Measurements from ENCODE around the gene NBAS.

NBAS gene

DNA sequence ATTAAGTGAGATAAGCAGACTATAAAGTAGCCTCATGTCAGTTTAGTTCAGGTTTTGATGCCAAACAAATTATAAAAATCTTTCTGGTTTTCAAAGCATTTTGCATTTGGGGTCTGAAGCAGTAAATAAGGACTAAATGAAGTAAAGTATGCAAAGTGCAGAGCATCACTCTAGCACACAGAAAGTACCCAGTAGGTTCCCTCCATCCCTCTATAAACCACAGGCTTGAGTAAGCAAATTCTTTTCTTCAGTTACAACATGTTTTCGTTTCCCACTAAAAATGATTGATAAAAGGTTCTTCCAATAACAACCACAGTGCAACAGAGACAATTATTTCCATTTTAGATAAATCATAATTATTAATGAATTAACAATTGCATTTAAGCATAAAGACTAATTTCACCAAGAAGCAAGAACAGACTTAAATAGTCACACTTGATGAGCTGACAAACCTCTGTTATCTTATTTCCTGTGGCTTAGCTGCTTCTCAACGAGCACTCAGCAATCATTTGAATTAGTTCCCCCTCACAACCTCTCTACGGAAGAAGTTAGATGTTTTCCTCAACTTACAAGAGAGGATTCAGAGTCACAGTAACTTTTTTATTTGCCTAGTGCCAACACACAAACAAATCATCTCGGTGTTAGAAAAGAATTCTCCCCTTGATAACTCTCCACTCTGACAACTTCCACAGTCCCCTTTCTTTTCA is 249.8 kb downstream of the NBAS start:
- no peaks in the 10 kb centered on the region for H3K4me1 ChIP-seq (ENCODE audit: low read length)
- TF ChIP-seq EZH2phosphoT487 (IDR thresholded peaks at IDR 0.05; ENCODE audit: low read depth) = no peak
- TF ChIP-seq, protein P1, sequence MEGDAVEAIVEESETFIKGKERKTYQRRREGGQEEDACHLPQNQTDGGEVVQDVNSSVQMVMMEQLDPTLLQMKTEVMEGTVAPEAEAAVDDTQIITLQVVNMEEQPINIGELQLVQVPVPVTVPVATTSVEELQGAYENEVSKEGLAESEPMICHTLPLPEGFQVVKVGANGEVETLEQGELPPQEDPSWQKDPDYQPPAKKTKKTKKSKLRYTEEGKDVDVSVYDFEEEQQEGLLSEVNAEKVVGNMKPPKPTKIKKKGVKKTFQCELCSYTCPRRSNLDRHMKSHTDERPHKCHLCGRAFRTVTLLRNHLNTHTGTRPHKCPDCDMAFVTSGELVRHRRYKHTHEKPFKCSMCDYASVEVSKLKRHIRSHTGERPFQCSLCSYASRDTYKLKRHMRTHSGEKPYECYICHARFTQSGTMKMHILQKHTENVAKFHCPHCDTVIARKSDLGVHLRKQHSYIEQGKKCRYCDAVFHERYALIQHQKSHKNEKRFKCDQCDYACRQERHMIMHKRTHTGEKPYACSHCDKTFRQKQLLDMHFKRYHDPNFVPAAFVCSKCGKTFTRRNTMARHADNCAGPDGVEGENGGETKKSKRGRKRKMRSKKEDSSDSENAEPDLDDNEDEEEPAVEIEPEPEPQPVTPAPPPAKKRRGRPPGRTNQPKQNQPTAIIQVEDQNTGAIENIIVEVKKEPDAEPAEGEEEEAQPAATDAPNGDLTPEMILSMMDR (IDR thresholded peaks at IDR 0.05; ENCODE audit: low read depth, low read length) = no peak
- H3K9me3 ChIP-seq (ENCODE audit: insufficient read depth, low read length) = no peaks in the 10 kb centered on the region
- H3K36me3 ChIP-seq (replicated peaks; ENCODE audit: low read depth, low read length) = peaks cover 5% of the 10 kb centered on the region
- no peaks in the 10 kb centered on the region for H3K79me2 ChIP-seq (ENCODE audit: low read length)
- no peaks in the 10 kb centered on the region for H4K20me1 ChIP-seq (ENCODE audit: insufficient read depth, low read length)
- H3K27me3 ChIP-seq (ENCODE audit: low read depth, low read length) = no peaks in the 10 kb centered on the region
- no peak overlapping the region for H3K27ac ChIP-seq (ENCODE audit: low read length)
- H3K4me3 ChIP-seq (ENCODE audit: low read length) = no peak overlapping the region
- H2AFZ ChIP-seq (ENCODE audit: low read depth, low read length) = no peak overlapping the region
- no peak overlapping the region for H3K9ac ChIP-seq (ENCODE audit: low read length)
- H3K4me2 ChIP-seq (ENCODE audit: low read length) = no peak overlapping the region

DNA sequence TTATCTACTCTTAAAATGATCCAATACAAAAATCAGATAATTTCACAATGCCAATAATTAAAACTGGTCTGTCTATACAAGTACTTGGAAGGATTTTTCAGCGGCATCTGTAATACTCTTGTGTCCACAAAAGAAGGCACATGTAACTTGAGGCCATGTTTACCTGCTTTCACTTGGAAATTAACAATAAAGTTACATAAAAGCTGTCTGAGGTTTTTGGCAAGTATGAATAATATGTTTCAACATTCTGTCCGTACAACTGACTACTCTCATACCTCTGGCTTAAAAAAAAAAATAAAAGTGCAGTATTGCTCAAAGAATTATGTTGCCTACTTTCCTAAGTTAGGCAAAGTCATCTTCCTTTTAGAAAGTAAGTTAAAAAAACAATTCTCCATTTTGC is 253.6 kb downstream of the NBAS start:
- no peaks in the 10 kb centered on the region for H3K36me3 ChIP-seq (replicated peaks; ENCODE audit: low read depth, low read length)
- no peaks in the 10 kb centered on the region for H3K4me1 ChIP-seq (ENCODE audit: low read length)
- no peak overlapping the region for H3K4me2 ChIP-seq (ENCODE audit: low read length)
- H2AFZ ChIP-seq (ENCODE audit: low read depth, low read length) = no peak overlapping the region
- H3K27ac ChIP-seq (ENCODE audit: low read length) = no peak overlapping the region
- H3K27me3 ChIP-seq (ENCODE audit: low read depth, low read length) = no peaks in the 10 kb centered on the region
- no peak overlapping the region for H3K4me3 ChIP-seq (ENCODE audit: low read length)
- H3K9me3 ChIP-seq (ENCODE audit: insufficient read depth, low read length) = no peaks in the 10 kb centered on the region
- H3K9ac ChIP-seq (ENCODE audit: low read length) = no peak overlapping the region
- H3K79me2 ChIP-seq (ENCODE audit: low read length) = no peaks in the 10 kb centered on the region
- no peaks in the 10 kb centered on the region for H4K20me1 ChIP-seq (ENCODE audit: insufficient read depth, low read length)
- no peak for TF ChIP-seq EZH2phosphoT487 (IDR thresholded peaks at IDR 0.05; ENCODE audit: low read depth)
- TF ChIP-seq, protein P1 (IDR thresholded peaks at IDR 0.05; ENCODE audit: low read depth, low read length) = no peak

DNA sequence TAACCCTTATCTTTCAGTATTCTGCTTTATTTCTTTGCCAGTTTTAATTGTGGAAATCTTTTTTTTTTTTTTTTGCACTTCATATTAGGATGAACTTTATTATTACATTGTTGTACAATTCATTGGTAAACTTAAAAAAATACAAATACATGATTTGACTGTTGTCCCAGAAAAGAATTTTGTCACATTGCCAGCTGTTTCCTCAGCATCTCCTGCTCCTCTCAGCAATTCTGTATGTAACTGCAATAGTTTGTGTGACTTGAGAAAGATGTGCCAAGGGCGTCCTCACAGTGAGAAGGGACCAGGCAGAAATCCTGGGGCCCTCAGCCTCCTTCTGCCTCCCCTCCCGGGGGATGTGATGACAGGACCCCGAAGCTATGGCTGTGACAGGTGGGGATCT is 254.4 kb downstream of the NBAS start:
- Histone ChIP-seq H3K9ac (ENCODE audit: low read length) (no peak overlapping the region), H4K20me1 (ENCODE audit: insufficient read depth, low read length) (no peaks in the 10 kb centered on the region), H3K9me3 (ENCODE audit: insufficient read depth, low read length) (no peaks in the 10 kb centered on the region), H2AFZ (ENCODE audit: low read depth, low read length) (no peak overlapping the region), H3K4me3 (ENCODE audit: low read length) (no peak overlapping the region), H3K36me3 (replicated peaks; ENCODE audit: low read depth, low read length) (peaks cover 2% of the 10 kb centered on the region), H3K27me3 (ENCODE audit: low read depth, low read length) (no peaks in the 10 kb centered on the region), H3K4me2 (ENCODE audit: low read length) (no peak overlapping the region), H3K27ac (ENCODE audit: low read length) (no peak overlapping the region), H3K79me2 (ENCODE audit: low read length) (no peaks in the 10 kb centered on the region), H3K4me1 (ENCODE audit: low read length) (no peaks in the 10 kb centered on the region)
- no peak for TF ChIP-seq EZH2phosphoT487 (IDR thresholded peaks at IDR 0.05; ENCODE audit: low read depth)
- TF ChIP-seq, protein P1 (IDR thresholded peaks at IDR 0.05; ENCODE audit: low read depth, low read length) = no peak

DNA sequence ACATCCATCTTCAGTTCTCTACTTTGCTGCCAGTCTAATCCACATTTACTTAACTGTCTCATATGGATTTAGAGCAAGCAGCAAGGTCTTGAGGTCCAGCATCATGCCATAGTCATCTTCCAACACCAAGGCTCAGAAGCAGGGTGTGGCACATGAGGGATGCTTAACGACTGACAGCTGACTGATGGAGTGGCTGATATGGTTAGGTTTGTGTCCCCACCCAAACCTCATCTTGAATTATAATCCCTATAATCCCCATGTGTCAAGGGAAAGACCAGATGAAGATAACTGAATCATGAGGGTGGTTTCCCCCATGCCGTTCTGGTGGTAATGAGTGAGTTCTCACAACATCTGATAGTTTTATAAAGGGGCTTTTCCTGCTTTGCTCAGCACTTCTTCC is 257.3 kb downstream of the NBAS start:
- Histone ChIP-seq H3K36me3 (replicated peaks; ENCODE audit: low read depth, low read length) (peaks cover 2% of the 10 kb centered on the region), H3K9me3 (ENCODE audit: insufficient read depth, low read length) (no peaks in the 10 kb centered on the region), H3K27me3 (ENCODE audit: low read depth, low read length) (no peaks in the 10 kb centered on the region), H2AFZ (ENCODE audit: low read depth, low read length) (no peak overlapping the region), H3K9ac (ENCODE audit: low read length) (no peak overlapping the region), H3K4me3 (ENCODE audit: low read length) (no peak overlapping the region), H3K79me2 (ENCODE audit: low read length) (no peaks in the 10 kb centered on the region), H3K4me2 (ENCODE audit: low read length) (no peak overlapping the region), H3K27ac (ENCODE audit: low read length) (no peak overlapping the region), H3K4me1 (ENCODE audit: low read length) (no peaks in the 10 kb centered on the region), H4K20me1 (ENCODE audit: insufficient read depth, low read length) (no peaks in the 10 kb centered on the region)
- TF ChIP-seq EZH2phosphoT487 (IDR thresholded peaks at IDR 0.05; ENCODE audit: low read depth) = no peak
- TF ChIP-seq, protein P1 (IDR thresholded peaks at IDR 0.05; ENCODE audit: low read depth, low read length) = no peak
